H54 (cell line): ENCODE measurements around the gene TRAPPC14.
A peak's percentile ranks its signal among the peaks of the same experiment; 100 is the strongest.
"Not testable (repeated sequence)": the region's sequence is repeated elsewhere in the genome, so short reads cannot be mapped to it uniquely, and the experiment has no call there.

Source experiments
- DNase-seq: peaks from one replicate; pipeline ENCODE4 v3.0.0; 2011; ENCODE audit warnings: low spot score, mixed read lengths; ENCODE audit not compliant: insufficient read length
- FAIRE-seq: peaks from 3 replicates; lab custom pipeline; 2011; peaks lifted over from hg19 to GRCh38; lab: Jason Lieb, UNC
- POLR2A ChIP-seq: IDR thresholded peaks from 2 replicates; pipeline ENCODE4 v1.6.1; 2011; ENCODE audit warnings: low read depth, mild to moderate bottlenecking, low read length

The TRAPPC14 gene, protein sequence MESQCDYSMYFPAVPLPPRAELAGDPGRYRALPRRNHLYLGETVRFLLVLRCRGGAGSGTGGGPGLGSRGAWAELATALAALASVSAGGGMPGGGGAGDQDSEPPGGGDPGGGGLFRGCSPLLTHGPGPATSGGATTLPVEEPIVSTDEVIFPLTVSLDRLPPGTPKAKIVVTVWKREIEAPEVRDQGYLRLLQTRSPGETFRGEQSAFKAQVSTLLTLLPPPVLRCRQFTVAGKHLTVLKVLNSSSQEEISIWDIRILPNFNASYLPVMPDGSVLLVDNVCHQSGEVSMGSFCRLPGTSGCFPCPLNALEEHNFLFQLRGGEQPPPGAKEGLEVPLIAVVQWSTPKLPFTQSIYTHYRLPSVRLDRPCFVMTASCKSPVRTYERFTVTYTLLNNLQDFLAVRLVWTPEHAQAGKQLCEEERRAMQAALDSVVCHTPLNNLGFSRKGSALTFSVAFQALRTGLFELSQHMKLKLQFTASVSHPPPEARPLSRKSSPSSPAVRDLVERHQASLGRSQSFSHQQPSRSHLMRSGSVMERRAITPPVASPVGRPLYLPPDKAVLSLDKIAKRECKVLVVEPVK

GRCh38 chr7:100158229-100159098, at the start of gene TRAPPC14:
TRAPPC14 (minus strand) TSS chr7:100158723; CDS start chr7:100158499, 224 bp downstream.
- peak; percentile 93 for DNase-seq
- peak; percentile 88 for TF ChIP-seq POLR2A
- no peak for FAIRE-seq

DNA sequence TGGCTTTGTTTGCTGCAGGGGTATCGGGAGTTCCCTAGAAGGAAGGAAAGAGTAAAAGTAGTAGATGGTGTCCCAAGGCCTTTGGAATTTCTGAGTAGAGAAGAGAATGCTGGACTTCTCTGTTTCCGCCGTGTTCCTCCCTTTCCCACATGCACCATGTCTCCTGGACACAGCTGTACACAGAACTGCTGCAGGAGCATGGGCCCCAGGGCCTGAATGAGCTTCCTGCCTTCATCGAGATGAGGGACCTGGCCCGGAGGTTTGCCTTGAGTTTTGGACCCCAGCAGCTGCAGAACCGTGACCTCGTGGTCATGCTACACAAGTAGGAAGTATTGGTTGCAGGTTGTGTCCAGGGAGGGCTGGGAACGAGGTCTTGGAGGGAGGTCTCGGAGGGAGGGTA, 45.9 kb upstream of the TRAPPC14 start:
- no peak for DNase-seq
- no peak for TF ChIP-seq POLR2A
- no peak for FAIRE-seq

DNA sequence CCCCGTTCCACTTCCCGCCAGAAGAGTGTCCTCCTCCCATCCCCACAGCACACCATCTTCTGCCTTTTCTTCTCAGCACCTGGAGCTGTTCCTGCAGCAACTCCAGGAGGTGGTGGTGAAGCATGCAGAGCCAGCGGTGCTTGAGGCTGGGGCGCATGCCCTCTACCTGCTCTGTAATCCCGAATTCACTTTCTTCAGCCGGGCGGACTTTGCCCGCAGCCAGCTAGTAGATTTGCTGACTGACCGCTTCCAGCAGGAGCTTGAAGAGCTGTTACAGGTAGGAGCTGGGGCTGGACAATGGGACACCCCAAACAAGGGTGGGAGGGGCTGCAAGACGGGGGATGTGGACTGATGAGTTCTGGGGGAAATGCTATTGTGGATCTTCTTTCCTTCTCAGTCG, 42.2 kb upstream of the TRAPPC14 start:
- FAIRE-seq (no peak), DNase-seq (no peak)
- no peak for TF ChIP-seq POLR2A

DNA sequence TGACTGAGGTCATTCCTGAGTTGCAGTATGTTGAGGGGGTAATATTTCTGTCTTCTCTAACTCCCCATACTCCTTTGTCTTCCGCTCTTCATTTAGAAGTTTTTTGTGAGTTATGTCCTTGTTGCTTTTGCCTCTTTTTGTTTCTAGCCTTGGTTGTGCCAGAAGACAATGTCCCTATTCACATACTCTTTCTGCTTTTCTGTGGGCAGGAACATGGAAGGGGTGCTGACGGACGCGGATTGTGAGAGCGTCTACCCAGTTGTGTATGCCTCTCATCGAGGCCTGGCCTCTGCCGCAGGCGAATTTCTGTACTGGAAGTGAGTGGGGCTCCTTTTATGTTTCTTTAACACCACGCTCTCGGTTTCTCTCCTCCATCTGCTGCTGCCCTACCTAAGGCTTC, 39.7 kb upstream of the TRAPPC14 start:
- TF ChIP-seq POLR2A: no peak
- DNase-seq (no peak), FAIRE-seq (no peak)

DNA sequence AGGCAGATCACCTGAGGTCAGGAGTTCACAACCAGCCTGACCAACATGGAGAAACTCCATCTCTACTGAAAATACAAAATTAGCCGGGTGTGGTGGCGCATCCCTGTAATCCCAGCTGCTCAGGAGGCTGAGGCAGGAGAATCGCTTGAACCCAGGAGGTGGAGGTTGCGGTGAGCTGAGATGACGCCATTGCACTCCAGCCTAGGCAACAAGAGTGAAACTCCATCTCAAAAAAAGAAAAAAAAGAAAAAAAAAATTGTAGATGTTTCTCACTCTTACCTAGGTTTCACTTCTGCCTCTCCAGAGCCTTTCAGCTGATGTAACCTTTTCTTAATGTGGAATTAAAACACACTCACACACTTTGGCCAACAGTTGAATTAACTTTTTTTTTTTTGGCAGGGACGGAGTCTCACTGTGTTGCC, 37.4 kb upstream of the TRAPPC14 start:
- FAIRE-seq, DNase-seq: not testable (repeated sequence)

- FAIRE-seq (no peak), DNase-seq (no peak)
- no peak for TF ChIP-seq POLR2A
Measured at GRCh38 chr7:100195222-100195621, 36.7 kb upstream of the TRAPPC14 start.

DNA sequence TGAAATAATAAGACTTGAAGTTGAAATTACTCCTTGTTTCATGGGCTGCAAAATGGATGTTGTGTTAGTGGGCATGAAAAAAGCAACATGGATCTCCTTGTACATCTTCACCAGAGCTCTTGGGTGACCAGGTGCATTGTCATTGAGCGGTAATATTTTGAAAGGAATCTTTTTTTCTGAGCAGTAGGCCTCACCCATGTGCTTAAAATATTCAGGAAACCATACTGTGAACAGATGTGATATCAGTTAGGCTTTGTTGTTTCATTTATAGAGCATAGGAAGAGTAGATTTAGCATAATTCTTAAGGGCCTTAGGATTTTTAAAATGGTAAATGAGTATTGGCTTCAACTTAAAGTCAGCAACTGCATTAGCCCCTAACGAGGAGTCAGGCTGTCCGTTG, 34.4 kb upstream of the TRAPPC14 start:
- TF ChIP-seq POLR2A: no peak
- no peak for DNase-seq
- FAIRE-seq: no peak

DNA sequence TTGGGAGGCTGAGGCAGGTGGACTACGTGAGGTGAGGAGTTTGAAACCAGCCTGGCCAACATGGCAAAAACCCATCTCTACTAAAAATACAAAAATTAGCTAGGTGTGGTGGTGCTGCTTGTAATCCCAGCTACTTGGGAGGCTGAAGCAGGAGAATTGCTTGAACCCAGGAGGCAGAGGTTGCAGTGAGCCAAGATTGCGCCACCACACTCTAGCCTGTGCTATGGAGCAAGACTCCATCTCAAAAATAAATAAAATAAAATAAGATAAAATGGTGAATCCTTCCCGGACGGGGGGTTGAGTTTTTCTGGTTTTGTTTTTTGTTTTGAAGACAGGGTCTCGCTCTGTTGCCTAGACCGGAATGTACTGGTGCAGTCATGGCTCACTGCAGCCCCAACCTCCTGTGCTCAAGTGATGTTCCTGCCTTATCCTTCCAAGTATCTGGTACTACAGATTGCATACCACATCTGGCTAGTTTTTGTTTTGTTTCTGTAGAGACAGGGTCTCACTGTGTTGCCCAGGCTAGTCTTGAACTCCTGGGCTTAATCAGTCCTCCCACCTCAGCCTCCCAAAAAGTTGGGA, 33.8 kb upstream of the TRAPPC14 start:
- FAIRE-seq, DNase-seq: not testable (repeated sequence)

GRCh38 chr7:100191775-100192174, 33.3 kb upstream of the TRAPPC14 start:
- DNase-seq: no peak
- FAIRE-seq: no peak
- TF ChIP-seq POLR2A: no peak

GRCh38 chr7:100190048-100190711, 31.7 kb upstream of the TRAPPC14 start:
- no peak for TF ChIP-seq POLR2A
- FAIRE-seq: no peak
- no peak for DNase-seq

DNA sequence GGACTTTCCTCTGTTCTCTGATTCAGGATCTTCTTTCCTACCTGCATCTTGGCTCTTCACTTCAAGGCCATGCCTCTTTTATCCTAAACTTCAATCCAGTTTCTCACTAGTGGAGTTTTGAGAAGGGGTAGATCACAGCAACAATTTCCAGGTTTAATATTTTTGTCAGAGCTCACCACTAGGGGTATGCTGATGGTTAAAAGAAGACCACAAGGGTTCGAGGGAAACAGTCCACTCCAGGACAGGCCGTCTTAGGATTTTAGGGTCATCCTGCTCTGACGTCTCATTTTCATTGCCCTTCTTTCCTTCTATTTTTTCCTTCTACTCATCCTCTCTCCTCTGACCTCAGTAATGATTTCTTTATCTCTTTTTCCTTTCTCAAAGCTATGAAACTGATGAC, 30.5 kb upstream of the TRAPPC14 start:
- FAIRE-seq (no peak), DNase-seq (no peak)
- TF ChIP-seq POLR2A: no peak

DNA sequence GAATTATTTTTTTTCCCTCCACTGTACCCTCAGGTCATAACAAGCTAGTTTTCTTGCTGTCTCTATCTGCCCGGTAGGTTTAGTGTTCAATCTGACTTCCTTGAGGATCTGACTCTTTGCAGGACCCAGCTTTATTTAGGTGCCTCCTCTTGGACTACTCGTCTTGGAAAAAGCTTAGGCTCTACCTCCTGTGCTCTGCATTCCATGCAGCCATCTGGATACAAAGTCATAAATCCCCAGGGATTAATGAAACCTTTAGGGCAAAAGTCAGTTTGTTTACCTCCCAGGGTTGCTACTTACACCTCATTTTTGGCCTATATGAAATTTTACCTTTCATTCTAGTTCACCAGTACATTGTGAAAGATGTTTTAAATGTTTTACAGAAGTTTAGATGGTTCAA, 27.2 kb upstream of the TRAPPC14 start:
- no peak for DNase-seq
- FAIRE-seq: no peak

DNA sequence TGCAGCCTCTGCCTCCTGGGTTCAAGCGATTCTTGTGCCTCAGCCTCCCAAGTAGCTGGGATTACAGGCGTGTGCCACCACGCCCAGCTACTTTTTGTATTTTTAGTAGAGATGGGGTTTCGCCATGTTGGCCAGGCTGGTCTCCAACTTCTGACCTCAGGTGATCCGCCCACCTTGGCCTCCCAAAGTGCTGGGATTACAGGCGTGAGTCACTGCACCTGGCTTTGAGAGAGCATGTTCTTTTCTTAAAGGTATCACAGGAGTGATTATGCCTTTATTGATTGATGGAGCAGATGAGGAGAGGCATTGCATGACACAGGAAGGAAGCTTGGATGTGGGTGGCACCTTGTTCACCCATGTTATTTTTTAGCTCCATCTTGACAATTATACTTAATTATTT, 24.6 kb upstream of the TRAPPC14 start:
- not testable (repeated sequence) for FAIRE-seq, DNase-seq

More for the DNA sequence above, 27.2 kb upstream of the TRAPPC14 start:
- TF ChIP-seq POLR2A: no peak

GRCh38 chr7:100182616-100183015, 24.1 kb upstream of the TRAPPC14 start:
- not testable (repeated sequence) for FAIRE-seq, DNase-seq

DNA sequence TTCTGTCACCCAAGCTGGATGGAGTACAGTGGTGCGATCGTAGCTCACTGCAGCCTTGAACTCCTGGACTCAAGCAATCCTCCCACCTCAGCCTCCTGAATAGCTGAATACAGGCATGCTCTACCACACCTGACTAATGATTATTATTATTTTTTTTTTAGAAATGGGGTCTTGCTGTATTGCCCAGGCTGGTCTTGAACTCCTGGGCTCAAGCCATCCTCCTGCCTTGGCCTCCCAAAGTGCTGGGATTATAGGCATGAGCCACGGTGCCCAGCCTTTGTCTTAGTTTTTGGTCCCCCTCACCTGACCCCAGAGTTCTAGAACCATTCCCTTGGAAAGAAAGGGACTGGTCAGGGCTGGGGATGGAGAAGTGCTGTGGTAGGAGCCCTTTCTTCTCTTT, 21.6 kb upstream of the TRAPPC14 start:
- not testable (repeated sequence) for FAIRE-seq

More for the DNA sequence above, 21.6 kb upstream of the TRAPPC14 start:
- not testable (repeated sequence) for DNase-seq
